DND-41 (cell line): ENCODE measurements around the gene C6orf141.

Experiments
- ATAC-seq: fragments of 200-7000 bp; cut with Tn5 transposase; 3 replicates; pipeline ENCODE4 v1.9.1; 2021; ENCODE audit warnings: low read depth; ENCODE audit not compliant: insufficient read depth
- DNase-seq: peaks from one replicate; pipeline ENCODE4 v3.0.0-alpha.2; 2020
- H2AFZ ChIP-seq: 2 replicates; pipeline ENCODE4 v1.6.0; 2012; ENCODE audit warnings: low read depth, low read length
- H3K27ac ChIP-seq: 2 replicates; pipeline ENCODE4 v1.5.1; 2012; ENCODE audit warnings: low read length, inconsistent platforms
- H3K27me3 ChIP-seq: fragments of 200-600 bp; sonication (generic); 2 replicates; pipeline ENCODE4 v1.6.0; 2012; ENCODE audit warnings: low read length, mild to moderate bottlenecking, inconsistent platforms; ENCODE audit not compliant: insufficient read depth, poor library complexity
- H3K36me3 ChIP-seq: 2 replicates; pipeline ENCODE4 v1.5.1; 2012; ENCODE audit warnings: low read length, inconsistent platforms; ENCODE audit not compliant: insufficient read depth
- H3K4me1 ChIP-seq: 2 replicates; pipeline ENCODE4 v1.5.1; 2012; ENCODE audit warnings: mild to moderate bottlenecking, low read length; ENCODE audit not compliant: insufficient read depth
- H3K4me2 ChIP-seq: 2 replicates; pipeline ENCODE4 v1.6.0; 2012; ENCODE audit warnings: mild to moderate bottlenecking, moderate library complexity, low read length, inconsistent platforms; ENCODE audit not compliant: insufficient read depth
- H3K4me3 ChIP-seq, 2 experiments: fragments of 200-600 bp in 1 of 2; shearing (Covaris generic) in 1 of 2; 2 replicates each; pipeline ENCODE4 v1.5.1; 2012 to 2016; ENCODE audit warnings: inconsistent platforms in 2 of 2, low read length in 2 of 2, mild to moderate bottlenecking in 2 of 2, low read depth in 1 of 2, moderate library complexity in 1 of 2
- H3K79me2 ChIP-seq: 2 replicates; pipeline ENCODE4 v1.6.0; 2012; ENCODE audit warnings: low read length, inconsistent platforms; ENCODE audit not compliant: insufficient read depth
- H3K9ac ChIP-seq: 2 replicates; pipeline ENCODE4 v1.6.0; 2012; ENCODE audit warnings: low read depth, mild to moderate bottlenecking, inconsistent platforms, low read length, moderate library complexity
- H3K9me3 ChIP-seq: 2 replicates; pipeline ENCODE4 v1.5.1; 2012; ENCODE audit warnings: low read length, moderate library complexity, mild to moderate bottlenecking, inconsistent platforms; ENCODE audit not compliant: insufficient read depth, severe bottlenecking
- H4K20me1 ChIP-seq: 2 replicates; pipeline ENCODE4 v1.6.0; 2012; ENCODE audit warnings: low read length; ENCODE audit not compliant: insufficient read depth
- CTCF ChIP-seq: IDR thresholded peaks from 2 replicates; pipeline ENCODE4 v1.5.1; 2012; ENCODE audit warnings: borderline replicate concordance, low read length, moderate library complexity, mild to moderate bottlenecking; ENCODE audit not compliant: poor library complexity, severe bottlenecking; ENCODE audit errors: extremely low read depth
- EZH2 ChIP-seq: IDR thresholded peaks from 3 replicates; pipeline ENCODE4 v1.6.1; 2012; ENCODE audit warnings: borderline replicate concordance, low read depth, mild to moderate bottlenecking, moderate library complexity, low read length, inconsistent platforms; ENCODE audit not compliant: severe bottlenecking

The C6orf141 gene

DNA sequence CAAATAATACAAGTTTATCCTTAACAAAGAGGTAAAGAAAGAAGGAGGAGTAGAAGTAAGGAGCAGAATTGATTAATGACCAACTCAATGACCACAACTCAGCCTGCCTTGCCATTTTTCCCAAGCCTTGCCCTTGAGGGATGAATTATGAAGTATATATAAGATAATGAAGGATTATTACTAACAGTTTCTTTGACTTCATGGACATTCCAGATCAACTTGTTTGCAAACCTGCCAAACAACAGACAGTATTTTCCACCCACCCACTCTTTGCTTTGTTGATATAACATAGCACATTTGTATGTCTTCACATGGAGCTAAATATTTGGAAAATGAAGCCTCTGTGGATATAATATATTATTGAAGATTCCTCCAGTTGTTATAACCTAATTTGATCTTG lies 9.9 kb upstream of the C6orf141 start:
- H3K4me2 ChIP-seq = no peak overlapping the region

DNA sequence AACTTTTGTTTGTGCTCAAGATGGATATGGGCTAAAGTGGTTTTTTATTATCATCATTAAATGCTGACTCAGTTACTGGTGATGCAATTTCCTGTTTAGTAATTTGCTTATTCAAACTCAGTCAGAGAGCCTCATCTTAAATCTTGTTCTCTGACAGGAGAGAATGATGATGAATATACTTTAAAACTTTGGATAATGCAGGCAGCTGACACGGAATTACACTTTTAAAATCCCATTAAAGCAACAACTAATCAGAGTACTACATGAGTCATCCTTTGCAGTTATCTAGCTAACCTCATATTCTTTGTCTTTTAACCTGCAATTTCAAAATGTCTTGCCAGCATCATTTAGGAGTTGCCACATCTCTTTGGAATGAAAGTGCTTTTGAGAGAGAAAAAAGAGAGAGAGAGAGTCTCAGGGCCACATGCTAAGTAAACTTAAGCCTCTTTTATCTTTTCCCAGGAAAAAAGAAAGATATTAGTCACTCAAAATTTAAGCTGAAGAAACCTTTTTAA lies 9.2 kb upstream of the C6orf141 start:
- Histone ChIP-seq H3K36me3 (no peaks in the 10 kb centered on the region), H3K4me1 (no peaks in the 10 kb centered on the region), H2AFZ (no peak overlapping the region), H3K4me3 (no peak overlapping the region), H3K79me2 (no peaks in the 10 kb centered on the region), H3K27ac (no peak overlapping the region), H3K4me2 (no peak overlapping the region), H4K20me1 (no peaks in the 10 kb centered on the region), H3K9me3 (no peaks in the 10 kb centered on the region), H3K27me3 (no peaks in the 10 kb centered on the region), H3K9ac (no peak overlapping the region)
- TF ChIP-seq EZH2 (no peak), CTCF (no peak)
- no peak for ATAC-seq
- DNase-seq = no peak

More for the DNA sequence above, 9.9 kb upstream of the C6orf141 start:
- Histone ChIP-seq H3K9ac (no peak overlapping the region), H3K4me3 (no peak overlapping the region), H3K27me3 (no peaks in the 10 kb centered on the region), H2AFZ (no peak overlapping the region), H4K20me1 (no peaks in the 10 kb centered on the region), H3K36me3 (no peaks in the 10 kb centered on the region), H3K9me3 (no peaks in the 10 kb centered on the region), H3K4me1 (no peaks in the 10 kb centered on the region), H3K79me2 (no peaks in the 10 kb centered on the region), H3K27ac (no peak overlapping the region)
- ATAC-seq (no peak), DNase-seq (no peak)
- TF ChIP-seq CTCF = no peak
- TF ChIP-seq EZH2 = no peak

DNA sequence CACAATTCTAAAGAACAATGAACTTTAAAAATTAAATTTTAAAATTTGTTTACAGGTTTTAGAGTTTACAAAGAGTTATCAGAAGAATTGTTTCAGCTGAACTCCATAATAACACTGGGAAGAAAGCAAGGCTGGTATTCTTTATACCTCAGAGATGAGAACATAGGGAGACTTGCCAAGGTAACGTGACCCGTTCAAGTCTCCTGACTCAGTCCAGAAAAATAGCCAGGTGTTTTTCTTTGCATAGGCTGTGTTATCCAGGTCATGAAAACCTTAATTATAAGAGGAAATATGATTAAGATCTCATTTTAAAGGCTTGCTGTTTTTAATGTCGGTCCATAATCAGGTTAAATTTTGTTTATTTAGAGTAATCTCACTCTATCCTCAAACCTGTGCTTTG lies 8.5 kb upstream of the C6orf141 start:
- no peaks in the 10 kb centered on the region for H4K20me1 ChIP-seq
- TF ChIP-seq EZH2 (no peak), CTCF (no peak)
- no peaks in the 10 kb centered on the region for H3K36me3 ChIP-seq
- no peak overlapping the region for H2AFZ ChIP-seq
- ATAC-seq (no peak), DNase-seq (no peak)
- no peaks in the 10 kb centered on the region for H3K4me1 ChIP-seq
- no peaks in the 10 kb centered on the region for H3K79me2 ChIP-seq
- H3K9ac ChIP-seq = no peak overlapping the region
- no peak overlapping the region for H3K4me3 ChIP-seq
- no peak overlapping the region for H3K4me2 ChIP-seq
- no peaks in the 10 kb centered on the region for H3K27me3 ChIP-seq
- no peaks in the 10 kb centered on the region for H3K9me3 ChIP-seq
- H3K27ac ChIP-seq = no peak overlapping the region
